Right renal pelvis (tissue), 4 donors: ENCODE results near the gene GNG4. TPM values are rescaled to one million over a fixed set of nuclear protein-coding genes. Genes with fewer than 3 reads are reported as not detected.
A peak's percentile ranks its signal among the peaks of the same experiment; 100 is the strongest.
"Not testable (repeated sequence)": the region's sequence is repeated elsewhere in the genome, so short reads cannot be mapped to it uniquely, and the experiment has no call there.

Experiments
- DNase-seq, 4 donors: peaks; one replicate each; pipeline ENCODE4 v3.0.0-alpha.2; 2013; ENCODE audit warnings: low read depth in 4 of 4, low spot score in 3 of 4, missing footprints in 1 of 4
- polyA plus RNA-seq, 4 donors: library from polyadenylated mRNA; unstranded; fragments of 120-200 nt; gene quantifications; one replicate each; pipeline ENCODE4 v1.2.1, GENCODE V29; 2013; ENCODE audit not compliant: insufficient read length in 4 of 4

The GNG4 gene
- polyA plus RNA-seq, 4 donors: 3.4 to 5.0 (median 4.6) TPM

- DNase-seq: no peak
Measured at GRCh38 chr1:235650341-235651169, 971 bp upstream of the GNG4 start.

GRCh38 chr1:235648954-235649367, 623 bp downstream of the GNG4 start:
- peak in 1 of 4 donors; percentile 65 for DNase-seq

GRCh38 chr1:235648407-235648907, 1.1 kb downstream of the GNG4 start:
- DNase-seq: no peak

- not testable (repeated sequence) for DNase-seq
Measured at GRCh38 chr1:235647537-235647936, 2.0 kb downstream of the GNG4 start.

GRCh38 chr1:235646463-235646862, 3.1 kb downstream of the GNG4 start:
- DNase-seq: no peak

- DNase-seq: no peak
Measured at GRCh38 chr1:235644693-235645305, 4.8 kb downstream of the GNG4 start.

GRCh38 chr1:235643837-235644692, 5.5 kb downstream of the GNG4 start:
- no peak for DNase-seq

GRCh38 chr1:235642943-235643371, 6.6 kb downstream of the GNG4 start:
- no peak for DNase-seq

GRCh38 chr1:235642011-235642942, 7.3 kb downstream of the GNG4 start:
- DNase-seq: no peak

- no peak for DNase-seq
Measured at GRCh38 chr1:235640580-235640979, 9.0 kb downstream of the GNG4 start.

GRCh38 chr1:235639226-235640205, 10.1 kb downstream of the GNG4 start:
- DNase-seq: no peak

GRCh38 chr1:235638612-235639011, 11.0 kb downstream of the GNG4 start:
- not testable (repeated sequence) for DNase-seq

GRCh38 chr1:235637756-235638534, 11.6 kb downstream of the GNG4 start:
- no peak for DNase-seq

GRCh38 chr1:235635938-235636662, 13.5 kb downstream of the GNG4 start:
- no peak for DNase-seq

GRCh38 chr1:235632506-235633401, 16.8 kb downstream of the GNG4 start:
- DNase-seq: no peak

- no peak for DNase-seq
Measured at GRCh38 chr1:235631816-235632215, 17.8 kb downstream of the GNG4 start.
